Stimulated activated naive CD8-positive, alpha-beta T cell treated with anti-CD3 and anti-CD28 coated beads, Interleukin-15, Interleukin-2, amounts not matched to agents 100 U/mL and 50 U/mL, for 24 hours (primary cell): Measurements from ENCODE around the gene DCAF17.
"Not testable (repeated sequence)": the region's sequence is repeated elsewhere in the genome, so short reads cannot be mapped to it uniquely, and the experiment has no call there.

Experiments used
- ATAC-seq: fragments of 150-1000 bp; cut with Tn5 transposase; one replicate; pipeline ENCODE4 v1.10.0; 2021
- DNase-seq: peaks from one replicate; pipeline ENCODE4 v3.0.0; 2021

The DCAF17 gene

GRCh38 chr2:171410624-171411023 is 23.4 kb upstream of the DCAF17 start:
- no peak for DNase-seq
- ATAC-seq, result no peak

- ATAC-seq (no peak), DNase-seq (no peak)
Observed at GRCh38 chr2:171411214-171411613, 22.8 kb upstream of the DCAF17 start.

- ATAC-seq (no peak), DNase-seq (no peak)
Observed at GRCh38 chr2:171411791-171412483, 22.1 kb upstream of the DCAF17 start.

GRCh38 chr2:171412571-171413175 is 21.4 kb upstream of the DCAF17 start:
- DNase-seq (no peak), ATAC-seq (no peak)

GRCh38 chr2:171414645-171415044 is 19.4 kb upstream of the DCAF17 start:
- not testable (repeated sequence) for ATAC-seq

GRCh38 chr2:171416009-171416926 is 17.8 kb upstream of the DCAF17 start:
- peak; percentile 84 for DNase-seq
- ATAC-seq, result peak; percentile 99

More at GRCh38 chr2:171414645-171415044, 19.4 kb upstream of the DCAF17 start:
- DNase-seq, result peak; percentile 10

- DNase-seq (no peak), ATAC-seq (no peak)
Observed at GRCh38 chr2:171419333-171419732, 14.7 kb upstream of the DCAF17 start.

GRCh38 chr2:171420728-171421563 is 13.1 kb upstream of the DCAF17 start:
- no peak for ATAC-seq
- DNase-seq, result no peak

- DNase-seq, ATAC-seq: not testable (repeated sequence)
Observed at GRCh38 chr2:171422710-171423495, 11.1 kb upstream of the DCAF17 start.

GRCh38 chr2:171430516-171431410 is 3.3 kb upstream of the DCAF17 start:
- ATAC-seq (no peak), DNase-seq (no peak)

- ATAC-seq (no peak), DNase-seq (peak; percentile 7)
Observed at GRCh38 chr2:171431677-171432167, 2.3 kb upstream of the DCAF17 start.

GRCh38 chr2:171432206-171432968 is 1.6 kb upstream of the DCAF17 start:
- ATAC-seq (no peak), DNase-seq (no peak)

GRCh38 chr2:171432969-171433762 is 860 bp upstream of the DCAF17 start:
- DNase-seq, result peak; percentile 53
- ATAC-seq, result peak; percentile 14

- no peak for DNase-seq
- ATAC-seq, result no peak
Observed at GRCh38 chr2:171433763-171434012, 338 bp upstream of the DCAF17 start, which contains the start of gene METTL8. Gene METTL8 (minus strand): TSS chr2:171433990. CDS start chr2:171392185, 41,805 bp downstream.

GRCh38 chr2:171436307-171436706 is 2.3 kb downstream of the DCAF17 start:
- ATAC-seq, result no peak
- DNase-seq, result no peak

GRCh38 chr2:171441470-171441869 is 7.4 kb downstream of the DCAF17 start:
- DNase-seq, result no peak
- no peak for ATAC-seq

- DNase-seq, result no peak
- ATAC-seq, result no peak
Observed at GRCh38 chr2:171447675-171448074, 13.6 kb downstream of the DCAF17 start.

- no peak for ATAC-seq
- DNase-seq, result no peak
Observed at GRCh38 chr2:171451074-171451473, 17.0 kb downstream of the DCAF17 start.
